HPDE6-E6E7 (cell line): ENCODE results near the gene C18orf32.
"Not testable (repeated sequence)": the region's sequence is repeated elsewhere in the genome, so short reads cannot be mapped to it uniquely, and the experiment has no call there.

ENCODE experiments used
- DNase-seq: peaks from one replicate; pipeline ENCODE4 v3.0.0; 2011; ENCODE audit warnings: missing footprints; ENCODE audit errors: extremely low spot score

The C18orf32 gene

GRCh38 chr18:49500201-49500921, 13.3 kb upstream of the C18orf32 start:
- DNase-seq: no peak

GRCh38 chr18:49499046-49499637, 12.1 kb upstream of the C18orf32 start:
- DNase-seq: no peak

GRCh38 chr18:49495480-49495879, 8.4 kb upstream of the C18orf32 start:
- DNase-seq: no peak

GRCh38 chr18:49495076-49495475, 8.0 kb upstream of the C18orf32 start:
- no peak for DNase-seq

GRCh38 chr18:49494660-49495059, 7.6 kb upstream of the C18orf32 start:
- no peak for DNase-seq

- no peak for DNase-seq
These were observed 5.6 kb upstream of the C18orf32 start for GRCh38 chr18:49492694-49493033.

- DNase-seq: peak; percentile 91
These were observed 5.0 kb upstream of the C18orf32 start, which contains the start of gene RPL17 for GRCh38 chr18:49491857-49492693. TSS of gene RPL17 (minus strand) at chr18:49492465.

GRCh38 chr18:49491534-49491856, 4.5 kb upstream of the C18orf32 start:
- DNase-seq: no peak

- no peak for DNase-seq
These were observed 3.3 kb upstream of the C18orf32 start for GRCh38 chr18:49490246-49490762.

- no peak for DNase-seq
These were observed 777 bp upstream of the C18orf32 start for GRCh38 chr18:49487711-49488310.

- no peak for DNase-seq
These were observed 455 bp downstream of the C18orf32 start for GRCh38 chr18:49486606-49486952.

- no peak for DNase-seq
These were observed 900 bp downstream of the C18orf32 start for GRCh38 chr18:49486134-49486533.

GRCh38 chr18:49483198-49483597, 3.8 kb downstream of the C18orf32 start:
- no peak for DNase-seq

- no peak for DNase-seq
These were observed 5.1 kb downstream of the C18orf32 start for GRCh38 chr18:49481907-49482306.

- DNase-seq: no peak
These were observed 5.7 kb downstream of the C18orf32 start for GRCh38 chr18:49481317-49481716.

- DNase-seq: no peak
These were observed 7.5 kb downstream of the C18orf32 start for GRCh38 chr18:49479381-49480137.

- DNase-seq: no peak
These were observed 10.2 kb downstream of the C18orf32 start for GRCh38 chr18:49476664-49477411.

GRCh38 chr18:49474935-49475334, 12.1 kb downstream of the C18orf32 start:
- DNase-seq: not testable (repeated sequence)

- no peak for DNase-seq
These were observed 13.3 kb downstream of the C18orf32 start for GRCh38 chr18:49473721-49474120.

GRCh38 chr18:49472459-49472858, 14.6 kb downstream of the C18orf32 start:
- no peak for DNase-seq

- no peak for DNase-seq
These were observed 15.5 kb downstream of the C18orf32 start for GRCh38 chr18:49471532-49471931.
